K562 (cell line): Measurements from ENCODE around the gene AP2A2. TPM values are rescaled to one million over a fixed set of nuclear protein-coding genes. Genes with fewer than 3 reads are reported as not detected.

Experiments
- ATAC-seq: fragments of 200-7000 bp; cut with Tn5 transposase; 3 replicates; pipeline ENCODE4 v1.9.1; 2020; ENCODE audit warnings: moderate library complexity
- BruUV-seq: library from RNA; stranded (reverse); fragments of 400-500 nt; replicated peaks from 2 replicates; lab custom pipeline; 2021; lab: Mats Ljungman, UMichigan
- CTCF ChIA-PET: fragments of 300-600 bp; formaldehyde crosslinking; extraction: SDS; loops from one replicate; lab custom pipeline; 2021; ENCODE audit warnings: low intra/inter-chr PET ratio; lab: Yijun Ruan, JAX
- POLR2A ChIA-PET: fragments of 300-600, 350-650 bp; sonication (Branson Sonifier 250); formaldehyde crosslinking; extraction: SDS; loops from one replicate; lab custom pipeline; 2021; ENCODE audit warnings: antibody characterized with exemption, inconsistent platforms; lab: Yijun Ruan, JAX
- DNase-seq, 4 experiments: peaks; one replicate each; pipeline versions ENCODE4 v3.0.0 to v3.0.0-alpha.2; 2011 to 2018; ENCODE audit warnings: low spot score in 3 of 4, mixed read lengths in 3 of 4; ENCODE audit errors: extremely low read depth in 1 of 4
- FAIRE-seq: peaks from 2 replicates; lab custom pipeline; 2011; peaks lifted over from hg19 to GRCh38; lab: Jason Lieb, UNC
- H2AFZ ChIP-seq: 2 replicates; pipeline ENCODE4 v1.6.0; 2011; ENCODE audit warnings: low read depth, low read length, control low read depth, inconsistent platforms
- H3K27ac ChIP-seq: fragments of 200-600 bp; 3 replicates; pipeline ENCODE4 v1.8.0; 2011; ENCODE audit warnings: low read depth, mild to moderate bottlenecking, control low read depth, inconsistent platforms, low read length, moderate library complexity, mixed read lengths; ENCODE audit errors: extremely low read depth
- H3K27me3 ChIP-seq, 2 experiments: fragments of 300-600 bp in 1 of 2; 2 replicates in 1 of 2; 3 replicates in 1 of 2; pipeline versions ENCODE4 v1.6.0 to v1.8.0; 2011; ENCODE audit warnings: inconsistent platforms in 2 of 2, low read length in 2 of 2, mild to moderate bottlenecking in 1 of 2, mixed read lengths in 1 of 2, moderate library complexity in 1 of 2; ENCODE audit not compliant: control insufficient read depth in 2 of 2, insufficient read depth in 2 of 2
- H3K36me3 ChIP-seq: fragments of 300-600 bp; 3 replicates; pipeline ENCODE4 v1.8.0; 2011; ENCODE audit warnings: mild to moderate bottlenecking, low read length, inconsistent platforms; ENCODE audit not compliant: control insufficient read depth, insufficient read depth
- H3K4me1 ChIP-seq, 2 experiments: fragments of 200-600 bp in 1 of 2; replicated peaks in 1 of 2; 2 replicates in 1 of 2; 3 replicates in 1 of 2; pipeline versions ENCODE4 v1.5.1 to v1.8.0; 2011; ENCODE audit warnings: inconsistent platforms in 2 of 2, low read length in 2 of 2, mild to moderate bottlenecking in 1 of 2, mixed read lengths in 1 of 2, moderate library complexity in 1 of 2; ENCODE audit not compliant: control insufficient read depth in 2 of 2, insufficient read depth in 2 of 2
- H3K4me2 ChIP-seq: 2 replicates; pipeline ENCODE4 v1.6.1; 2011; ENCODE audit warnings: low read length, control low read depth, inconsistent platforms, mixed read lengths; ENCODE audit not compliant: insufficient read depth
- H3K4me3 ChIP-seq: fragments of 200-600 bp; sonication (generic), shearing (Covaris generic); 2 replicates; pipeline ENCODE4 v1.5.1; 2016; ENCODE audit warnings: control low read depth, inconsistent platforms
- H3K79me2 ChIP-seq: fragments of 200-600 bp; 3 replicates; pipeline ENCODE4 v1.8.0; 2011; ENCODE audit warnings: low read length, inconsistent platforms; ENCODE audit not compliant: control insufficient read depth, insufficient read depth
- H3K9ac ChIP-seq, 2 experiments: 2 replicates each; pipeline versions ENCODE4 v1.6.0 to v1.6.1; 2011; ENCODE audit warnings: low read depth in 2 of 2, low read length in 2 of 2, control low read depth in 1 of 2, inconsistent platforms in 1 of 2, mild to moderate bottlenecking in 1 of 2, mixed read lengths in 1 of 2; ENCODE audit not compliant: insufficient read depth in 1 of 2
- H3K9me1 ChIP-seq: one replicate; pipeline ENCODE4 v1.6.0; 2011; ENCODE audit warnings: inconsistent platforms, mild to moderate bottlenecking, low read length, moderate library complexity; ENCODE audit not compliant: control insufficient read depth, insufficient read depth
- H3K9me3 ChIP-seq: replicated peaks from 2 replicates; pipeline ENCODE4 v1.5.1; 2011; ENCODE audit warnings: low read depth, low read length, inconsistent platforms; ENCODE audit not compliant: control insufficient read depth, insufficient read depth
- H4K20me1 ChIP-seq: replicated peaks from 2 replicates; pipeline ENCODE4 v1.6.1; 2011; ENCODE audit warnings: low read length, inconsistent platforms, mixed read lengths; ENCODE audit not compliant: control insufficient read depth, insufficient read depth
- BDP1 ChIP-seq: IDR thresholded peaks from 3 replicates; pipeline ENCODE4 v1.6.1; 2011; ENCODE audit not compliant: insufficient read length, insufficient read depth
- BRCA1 ChIP-seq, 2 experiments: fragments of 450-650 bp in 1 of 2; sonication (generic) in 1 of 2; formaldehyde crosslinking in 1 of 2; IDR thresholded peaks; 2 replicates each; pipeline versions ENCODE4 v1.5.0 to v1.6.1; 2017 to 2020; ENCODE audit warnings: mild to moderate bottlenecking in 1 of 2, missing genetic modification reagents in 1 of 2
- HCFC1 ChIP-seq: IDR thresholded peaks from 2 replicates; pipeline ENCODE4 v1.6.1; 2012; ENCODE audit warnings: low read depth, low read length, improper control_type of control experiment
- HMGN3 ChIP-seq: IDR thresholded peaks from 2 replicates; pipeline ENCODE4 v1.6.1; 2011; ENCODE audit warnings: borderline replicate concordance, low read depth, mild to moderate bottlenecking, mixed read lengths, low read length; ENCODE audit not compliant: insufficient read length; ENCODE audit errors: extremely low read depth
- MECOM ChIP-seq: fragments of 250-450 bp; sonication (Bioruptor Pico); IDR thresholded peaks from 2 replicates; pipeline ENCODE4 v1.8.0; 2022; ENCODE audit warnings: inconsistent platforms
- MYBL2 ChIP-seq, 2 experiments: fragments of 450-650 bp in 1 of 2; sonication (generic) in 1 of 2; formaldehyde crosslinking in 1 of 2; IDR thresholded peaks; 2 replicates each; pipeline versions ENCODE4 v1.6.1 to v1.8.1; 2017 to 2022; ENCODE audit warnings: borderline replicate concordance in 1 of 2, inconsistent platforms in 1 of 2, low read depth in 1 of 2, mild to moderate bottlenecking in 1 of 2, missing genetic modification reagents in 1 of 2, moderate library complexity in 1 of 2
- POLR2AphosphoS5 ChIP-seq: IDR thresholded peaks from 2 replicates; pipeline ENCODE4 v1.6.1; 2011; ENCODE audit warnings: mild to moderate bottlenecking, low read depth, low read length, moderate library complexity; ENCODE audit not compliant: control insufficient read depth, insufficient read depth
- RAD51 ChIP-seq: fragments of 450-650 bp; IDR thresholded peaks from 2 replicates; pipeline ENCODE4 v1.7.1; 2016; ENCODE audit warnings: low read depth, mild to moderate bottlenecking, borderline replicate concordance
- TAF15 ChIP-seq: fragments of 200-400 bp; formaldehyde crosslinking; IDR thresholded peaks from 2 replicates; pipeline ENCODE4 v1.6.1; 2017; ENCODE audit warnings: mild to moderate bottlenecking, low read depth, low read length, moderate library complexity
- TCF3 ChIP-seq: sonication (generic); formaldehyde crosslinking; IDR thresholded peaks from 2 replicates; pipeline ENCODE4 v1.4.0; 2020; ENCODE audit warnings: mild to moderate bottlenecking, missing genetic modification reagents
- TCF7 ChIP-seq: sonication (generic); IDR thresholded peaks from 2 replicates; pipeline ENCODE4 v1.6.1; 2016; ENCODE audit warnings: antibody characterized with exemption, borderline replicate concordance
- ZKSCAN1 ChIP-seq: fragments of 150-350 bp; IDR thresholded peaks from 2 replicates; pipeline ENCODE4 v1.6.1; 2016; ENCODE audit warnings: low read depth, low read length
- ZNF668 ChIP-seq: fragments of 250-450 bp; sonication (Bioruptor Pico); IDR thresholded peaks from 2 replicates; pipeline ENCODE4 v1.8.0; 2022; ENCODE audit warnings: mild to moderate bottlenecking, inconsistent platforms
- whole genome bisulfite sequencing: fragments of 100-300 bp; shearing (Covaris generic); methylation state at CpG from one replicate; pipeline ENCODE4 v1.1.6; 2016; ENCODE audit warnings: low coverage, mixed read lengths; ENCODE audit not compliant: insufficient coverage; ENCODE audit errors: missing lambda C conversion rate; 5-methylcytosine and 5-hydroxymethylcytosine counted together
- in situ Hi-C: fragments of 300-500 bp; cut with MboI; formaldehyde crosslinking; loops from 4 replicates; pipeline ENCODE4 v1.15.0; 2018; ENCODE audit warnings: inconsistent platforms, mixed read lengths
- intact Hi-C: fragments of 100-400 bp; cut with micrococcal nuclease; formaldehyde crosslinking; loops from 2 replicates; pipeline ENCODE4 v1.14.2; 2022
- polyA plus RNA-seq, 8 experiments: library from polyadenylated mRNA; depleted of rRNA in 4 of 8; stranded (reverse) in 5 of 8; unstranded in 3 of 8; fragments of >200 nt; fragmentation: Nextera tagmentation in 2 of 8; fragmentation: Illumina TruSeq in 1 of 8; extraction: Ambion mirVana in 2 of 8; extraction: Trizol in 1 of 8; gene quantifications; 2 replicates each; pipeline versions ENCODE4 v1.2.1 to v1.2.3, GENCODE V29; 2011 to 2014; ENCODE audit warnings: inconsistent platforms in 1 of 8, missing spikeins in 1 of 8
- total RNA-seq, 7 experiments: library from RNA; depleted of rRNA in 6 of 7; stranded (reverse); fragments of >200 nt in 6 of 7; fragmentation: Illumina TruSeq in 2 of 7; extraction: Trizol in 2 of 7; gene quantifications; 2 replicates each; pipeline versions ENCODE4 v1.2.1 to v1.2.3, GENCODE V29; 2011 to 2021; ENCODE audit warnings: low replicate concordance in 1 of 7
- TF ChIP-seq, protein P1 (sequence below), 2 experiments: IDR thresholded peaks in 1 of 2; conservative IDR thresholded peaks in 1 of 2; 2 replicates each; pipeline ENCODE4 v1.6.1; 2016; ENCODE audit warnings: low read depth in 2 of 2, mild to moderate bottlenecking in 1 of 2, missing compliant biosample characterization in 1 of 2, missing genetic modification characterization in 1 of 2, moderate library complexity in 1 of 2

AP2A2 gene
- total and polyA plus RNA-seq, 9 of the 15 experiments (the other 6 are each of a cell fraction or from before 2014, with no cell fraction given): 0.69 to 41.7 (median 15.2) TPM

GRCh38 chr11:898540-899190 is 27.0 kb upstream of the AP2A2 start:
- H3K9me1 ChIP-seq: no peaks in the 10 kb centered on the region
- DNase-seq: peak in 3 of 4 experiments; percentile 33 to 44 (median 41)
- no peak overlapping the region for H3K4me2 ChIP-seq
- no peaks in the 10 kb centered on the region for H3K9me3 ChIP-seq
- peak; percentile 82 for ATAC-seq
- intact Hi-C loops (no loop called here), in situ Hi-C loops (no loop called here)
- H2AFZ ChIP-seq: no peak overlapping the region
- BruUV-seq: no TSS peak
- H3K9ac ChIP-seq: no peak overlapping the region
- ChIA-PET POLR2A (interaction anchor here (1.0 kb wide), 1 partner anchor 105 kb away, joined by 3 read pairs; no protein-coding TSS in a partner anchor), CTCF (interaction anchor here (0.7 to 1.0 kb wide), 2 partner anchors 153 kb away, joined by 3 to 5 read pairs; no protein-coding TSS in a partner anchor)
- H3K27ac ChIP-seq: no peak overlapping the region
- H3K27me3 ChIP-seq: no peaks in the 10 kb centered on the region
- no peaks in the 10 kb centered on the region; the same call in 1 of the 2 replicates for H4K20me1 ChIP-seq
- peaks cover 66% of the 10 kb centered on the region for H3K36me3 ChIP-seq
- H3K4me3 ChIP-seq: no peak overlapping the region
- 87% methylated on average over 20 of the region's 22 CpGs for WGBS
- H3K79me2 ChIP-seq: no peaks in the 10 kb centered on the region
- H3K4me1 ChIP-seq: peaks cover 0 to 56% of the 10 kb centered on the region in 2 experiments; a peak in 2 of 5 replicates
- peak; percentile 59 for FAIRE-seq
- TF ChIP-seq BDP1 (no peak), BRCA1 (IDR thresholded peaks at IDR 0.05) (no peak), BRCA1 (CRISPR knock-in tag; IDR thresholded peaks at IDR 0.05) (no peak), HCFC1 (0 out of 2 replicates have a peak, but pooled peaks have one; percentile 4), MYBL2 (IDR thresholded peaks at IDR 0.05; ENCODE audit: low read depth) (no peak), MYBL2 (CRISPR knock-in tag; IDR thresholded peaks at IDR 0.05; ENCODE audit: borderline replicate concordance) (no peak), POLR2AphosphoS5 (0 out of 2 replicates have a peak, but pooled peaks have one; percentile 5), TAF15 (no peak), HMGN3 (no peak), TCF7 (no peak), RAD51 (peak; percentile 48; the same call in 1 of the 2 replicates), ZNF668 (CRISPR knock-in tag) (no peak), TCF3 (CRISPR knock-in tag) (no peak), MECOM (no peak), ZKSCAN1 (no peak)
- TF ChIP-seq, protein P1, sequence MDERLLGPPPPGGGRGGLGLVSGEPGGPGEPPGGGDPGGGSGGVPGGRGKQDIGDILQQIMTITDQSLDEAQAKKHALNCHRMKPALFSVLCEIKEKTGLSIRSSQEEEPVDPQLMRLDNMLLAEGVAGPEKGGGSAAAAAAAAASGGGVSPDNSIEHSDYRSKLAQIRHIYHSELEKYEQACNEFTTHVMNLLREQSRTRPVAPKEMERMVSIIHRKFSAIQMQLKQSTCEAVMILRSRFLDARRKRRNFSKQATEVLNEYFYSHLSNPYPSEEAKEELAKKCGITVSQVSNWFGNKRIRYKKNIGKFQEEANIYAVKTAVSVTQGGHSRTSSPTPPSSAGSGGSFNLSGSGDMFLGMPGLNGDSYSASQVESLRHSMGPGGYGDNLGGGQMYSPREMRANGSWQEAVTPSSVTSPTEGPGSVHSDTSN (CRISPR knock-in tag; IDR thresholded peaks at IDR 0.05; ENCODE audit: low read depth): no peak
- TF ChIP-seq, protein P1 (tag; conservative IDR thresholded peaks at IDR 0.05; ENCODE audit: low read depth): no peak
